NCI-H446 treated with DMSO at 0.1 percent for 48 hours (cell line): ENCODE results near the gene BMP7.

Experiments used
- DNase-seq: peaks from one replicate; lab custom pipeline; 2025; lab: John Stamatoyannopoulos, UW

Gene BMP7

GRCh38 chr20:57266291-57267157, at the start of gene BMP7:
BMP7 (minus strand) TSS chr20:57266641; CDS start chr20:57266122, 519 bp downstream.
- no peak for DNase-seq

- no peak for DNase-seq
Measured at GRCh38 chr20:57315976-57316480, 49.6 kb upstream of the BMP7 start.

- DNase-seq: no peak
Measured at GRCh38 chr20:57315083-57315975, 48.9 kb upstream of the BMP7 start.

- DNase-seq: no peak
Measured at GRCh38 chr20:57313951-57314350, 47.5 kb upstream of the BMP7 start.

- DNase-seq: no peak
Measured at GRCh38 chr20:57313230-57313629, 46.8 kb upstream of the BMP7 start.

GRCh38 chr20:57312138-57312537, 45.7 kb upstream of the BMP7 start:
- no peak for DNase-seq

GRCh38 chr20:57310821-57311514, 44.5 kb upstream of the BMP7 start:
- no peak for DNase-seq

GRCh38 chr20:57309544-57310115, 43.2 kb upstream of the BMP7 start:
- DNase-seq: no peak

GRCh38 chr20:57308451-57309271, 42.2 kb upstream of the BMP7 start:
- no peak for DNase-seq

- no peak for DNase-seq
Measured at GRCh38 chr20:57306747-57307146, 40.3 kb upstream of the BMP7 start.

- no peak for DNase-seq
Measured at GRCh38 chr20:57301026-57301425, 34.6 kb upstream of the BMP7 start.

GRCh38 chr20:57298457-57298856, 32.0 kb upstream of the BMP7 start:
- no peak for DNase-seq

- no peak for DNase-seq
Measured at GRCh38 chr20:57294550-57294949, 28.1 kb upstream of the BMP7 start.

GRCh38 chr20:57293995-57294394, 27.6 kb upstream of the BMP7 start:
- DNase-seq: no peak

- DNase-seq: no peak
Measured at GRCh38 chr20:57292611-57293010, 26.2 kb upstream of the BMP7 start.

- DNase-seq: no peak
Measured at GRCh38 chr20:57291694-57292093, 25.3 kb upstream of the BMP7 start.

- DNase-seq: no peak
Measured at GRCh38 chr20:57291003-57291402, 24.6 kb upstream of the BMP7 start.

GRCh38 chr20:57290178-57290484, 23.7 kb upstream of the BMP7 start:
- DNase-seq: no peak

- DNase-seq: no peak
Measured at GRCh38 chr20:57289391-57290177, 23.1 kb upstream of the BMP7 start.

GRCh38 chr20:57288651-57289277, 22.3 kb upstream of the BMP7 start:
- no peak for DNase-seq
